Aorta (tissue), 5 donors: ENCODE measurements around the gene BAAT. TPM values are rescaled to one million over a fixed set of nuclear protein-coding genes. Genes with fewer than 3 reads are reported as not detected.

Source experiments
- ATAC-seq: fragments of 200-7000 bp; cut with Tn5 transposase; one replicate; pipeline ENCODE4 v1.9.1; 2022; ENCODE audit warnings: moderate library complexity; ENCODE audit not compliant: low FRiP score
- DNase-seq, 2 donors: peaks; one replicate each; pipeline ENCODE4 v3.0.0-alpha.2; 2020
- H3K27ac ChIP-seq, 2 donors: one replicate each; pipeline ENCODE4 v1.5.1; 2013; ENCODE audit warnings: low read length in 2 of 2, mild to moderate bottlenecking in 2 of 2, moderate library complexity in 2 of 2, control low read depth in 1 of 2, inconsistent platforms in 1 of 2, low read depth in 1 of 2
- H3K27me3 ChIP-seq, 2 donors: one replicate each; pipeline ENCODE4 v1.6.1; 2013; ENCODE audit warnings: control low read depth in 1 of 2, low read length in 1 of 2, mild to moderate bottlenecking in 1 of 2, moderate library complexity in 1 of 2; ENCODE audit not compliant: insufficient read depth in 2 of 2, control insufficient read depth in 1 of 2
- H3K36me3 ChIP-seq, 2 donors: one replicate each; pipeline ENCODE4 v1.6.1; 2013; ENCODE audit warnings: control low read depth in 1 of 2, low read length in 1 of 2, mild to moderate bottlenecking in 1 of 2; ENCODE audit not compliant: insufficient read depth in 2 of 2, control insufficient read depth in 1 of 2
- H3K4me1 ChIP-seq, 2 donors: one replicate each; pipeline ENCODE4 v1.6.1; 2013; ENCODE audit warnings: low read length in 2 of 2, control low read depth in 1 of 2, mild to moderate bottlenecking in 1 of 2, moderate library complexity in 1 of 2; ENCODE audit not compliant: insufficient read depth in 2 of 2, control insufficient read depth in 1 of 2
- H3K4me3 ChIP-seq, 2 donors: one replicate each; pipeline ENCODE4 v1.5.1; 2013; ENCODE audit warnings: low read length in 2 of 2, control low read depth in 1 of 2, mild to moderate bottlenecking in 1 of 2
- H3K9me3 ChIP-seq: one replicate; pipeline ENCODE4 v1.6.1; 2013; ENCODE audit warnings: mild to moderate bottlenecking, low read length; ENCODE audit not compliant: control insufficient read depth
- WGBS, 2 donors: extraction: QIAGEN DNeasy Blood & Tissue Kit; methylation state at CpG; one replicate each; pipeline ENCODE4 v1.1.7; 2013; 5-methylcytosine and 5-hydroxymethylcytosine counted together
- intact Hi-C, 2 donors: fragments of 100-400 bp; cut with DNase I; formaldehyde crosslinking; loops; one replicate each; pipeline versions ENCODE4 v1.14.2 to v1.15.0; 2022
- polyA plus RNA-seq, 2 donors: library from polyadenylated mRNA; stranded (reverse); fragments of 200-250 nt; gene quantifications; one replicate each; pipeline ENCODE4 v1.2.3, GENCODE V29; 2013
- total RNA-seq, 2 donors: library from RNA; stranded (reverse); fragmentation: NEBNext Ultra II Directional; extraction: Animal tissue kit (Norgen Biotek cat#: 25700); gene quantifications; one replicate each; pipeline ENCODE4 v1.2.1, GENCODE V29; 2021
- donor health status: healthy with polysubstance abuse.
- donor health status: Bipolar disorder and iron deficiency.
- donor health status: DM: no; HTN: no; CAD: no.
- donor health status: DM: no; HTN: no; CAD: no.
- donor health status: DM: yes; HTN: yes; CAD: no.

The BAAT gene
- total and polyA plus RNA-seq, 4 donors: not detected

- Histone ChIP-seq H3K36me3 (no peaks in the 10 kb centered on the region), H3K4me1 (no peaks in the 10 kb centered on the region), H3K9me3 (no peaks in the 10 kb centered on the region), H3K4me3 (no peak overlapping the region), H3K27ac (no peak overlapping the region), H3K27me3 (no peaks in the 10 kb centered on the region)
- DNase-seq: no peak
- 65 to 70% methylated on average over 1 of the region's 1 CpG for WGBS, 2 donors
- ATAC-seq: no peak
- intact Hi-C loops: no loop called here
These were observed 25.1 kb downstream of the BAAT start for GRCh38 chr9:101359679-101360078.

DNA sequence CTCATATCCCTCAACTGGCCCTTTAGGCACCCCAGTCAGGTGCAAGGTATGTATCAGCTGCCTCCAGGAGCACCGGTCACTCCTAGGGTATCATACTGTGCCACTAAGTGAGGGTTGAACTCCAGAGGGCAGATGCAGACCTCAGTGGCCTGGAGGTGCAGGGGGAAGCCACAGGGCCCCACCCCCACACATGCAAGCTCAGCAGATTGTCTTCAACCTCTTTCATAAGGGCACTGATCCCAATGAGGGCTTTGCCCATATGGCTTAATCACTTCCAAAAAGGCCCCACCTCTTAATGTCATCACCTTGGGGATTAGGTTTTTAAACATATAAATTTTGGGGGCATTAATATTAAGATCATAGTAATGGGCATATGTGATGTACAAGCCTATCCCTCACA, 28.2 kb downstream of the BAAT start:
- WGBS, 2 donors: 46 to 56% methylated on average over 1 of the region's 1 CpG
- H3K27me3 ChIP-seq: peaks cover 0 to 3% of the 10 kb centered on the region in 2 donors
- H3K4me3 ChIP-seq: no peak overlapping the region
- no peaks in the 10 kb centered on the region for H3K36me3 ChIP-seq
- H3K4me1 ChIP-seq: no peaks in the 10 kb centered on the region
- H3K9me3 ChIP-seq: no peaks in the 10 kb centered on the region
- H3K27ac ChIP-seq: no peak overlapping the region
- DNase-seq (no peak), ATAC-seq (no peak)
- intact Hi-C loops: no loop called here

GRCh38 chr9:101354765-101355708, 29.8 kb downstream of the BAAT start:
- Histone ChIP-seq H3K4me3 (no peak overlapping the region), H3K4me1 (no peaks in the 10 kb centered on the region), H3K9me3 (no peaks in the 10 kb centered on the region), H3K36me3 (no peaks in the 10 kb centered on the region), H3K27ac (no peak overlapping the region), H3K27me3 (peaks cover 0 to 3% of the 10 kb centered on the region in 2 donors)
- DNase-seq (no peak), ATAC-seq (no peak)
- intact Hi-C loops: no loop called here
- WGBS, 2 donors: 73 to 81% methylated on average over 7 of the region's 7 CpGs

DNA sequence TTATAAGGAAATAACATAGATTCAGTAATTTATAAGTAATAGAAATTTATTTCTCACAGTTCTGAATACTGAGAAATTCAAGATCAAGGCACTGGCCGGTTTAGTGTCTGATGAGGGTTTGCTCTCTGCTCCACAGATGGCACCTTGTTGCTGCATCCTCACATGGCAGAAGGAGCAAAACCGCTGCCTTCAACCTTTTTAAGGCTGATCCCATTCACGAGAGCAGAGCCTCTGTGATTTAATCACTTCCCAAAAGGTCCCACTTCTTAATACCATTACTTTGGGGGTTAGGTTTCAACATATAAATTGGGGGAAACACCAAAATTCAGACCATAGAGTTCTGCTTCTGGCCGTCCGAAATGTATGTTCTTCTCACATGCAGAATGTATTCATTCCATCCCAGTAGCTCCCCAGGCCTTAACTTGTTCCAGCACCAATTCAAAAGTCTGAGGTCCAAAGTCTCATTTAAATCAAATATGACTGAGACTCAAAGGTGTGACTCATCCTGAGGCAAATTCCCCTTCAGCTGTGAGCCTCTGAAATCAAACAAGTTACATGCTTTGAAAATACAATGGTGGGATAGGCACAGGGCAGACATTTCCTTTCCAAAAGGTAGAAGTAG, 30.6 kb downstream of the BAAT start:
- intact Hi-C loops: no loop called here
- WGBS, 2 donors: 78 to 83% methylated on average over 5 of the region's 5 CpGs

GRCh38 chr9:101353683-101354082, 31.1 kb downstream of the BAAT start:
- 84 to 85% methylated on average over 2 of the region's 2 CpGs for WGBS, 2 donors

More for the DNA sequence above, 30.6 kb downstream of the BAAT start:
- H3K27me3 ChIP-seq: peaks cover 0 to 3% of the 10 kb centered on the region in 2 donors
- H3K9me3 ChIP-seq: no peaks in the 10 kb centered on the region
- no peak overlapping the region for H3K4me3 ChIP-seq
- H3K4me1 ChIP-seq: no peaks in the 10 kb centered on the region
- no peak overlapping the region for H3K27ac ChIP-seq
- no peak for ATAC-seq
- H3K36me3 ChIP-seq: no peaks in the 10 kb centered on the region
- no peak for DNase-seq

DNA sequence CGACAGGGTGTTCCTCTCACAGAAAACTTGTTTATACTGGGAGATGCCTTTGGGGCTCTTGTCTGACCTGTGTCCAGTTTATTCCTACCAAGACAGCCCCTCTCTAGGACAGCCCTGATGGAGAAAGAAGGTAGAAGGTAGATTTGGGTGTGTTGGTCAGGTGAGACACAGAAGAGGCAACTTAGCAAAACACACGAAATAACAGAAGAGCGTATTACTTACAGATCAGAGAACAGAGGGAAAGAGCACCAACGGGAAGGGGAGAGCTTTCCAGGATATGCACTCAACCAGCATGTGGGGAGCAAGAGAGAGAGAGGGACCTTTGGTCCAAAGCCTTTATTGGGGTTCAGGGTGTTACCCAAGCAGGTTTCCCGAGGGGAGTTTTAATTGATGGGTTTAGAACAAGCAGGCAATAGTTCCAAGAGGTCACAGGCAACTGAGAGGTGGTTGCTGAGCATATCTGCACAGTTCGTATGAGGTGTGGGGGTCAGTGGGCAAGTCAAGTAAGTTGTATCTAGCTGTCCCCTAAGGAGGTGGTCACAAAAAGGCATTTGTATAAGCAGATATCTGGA, 31.8 kb downstream of the BAAT start:
- Histone ChIP-seq H3K9me3 (no peaks in the 10 kb centered on the region), H3K36me3 (no peaks in the 10 kb centered on the region), H3K27ac (no peak overlapping the region), H3K4me3 (no peak overlapping the region), H3K4me1 (no peaks in the 10 kb centered on the region), H3K27me3 (peaks cover 0 to 3% of the 10 kb centered on the region in 2 donors)
- ATAC-seq (no peak), DNase-seq (no peak)
- intact Hi-C loops: no loop called here
- WGBS, 2 donors: 77 to 81% methylated on average over 6 of the region's 6 CpGs

More at GRCh38 chr9:101353683-101354082, 31.1 kb downstream of the BAAT start:
- Histone ChIP-seq H3K27me3 (peaks cover 0 to 3% of the 10 kb centered on the region in 2 donors), H3K27ac (no peak overlapping the region), H3K9me3 (no peaks in the 10 kb centered on the region), H3K4me3 (no peak overlapping the region), H3K36me3 (no peaks in the 10 kb centered on the region), H3K4me1 (no peaks in the 10 kb centered on the region)
- ATAC-seq (no peak), DNase-seq (no peak)
- intact Hi-C loops: no loop called here

GRCh38 chr9:101350285-101350684, 34.5 kb downstream of the BAAT start:
- Histone ChIP-seq H3K27me3 (peaks cover 0 to 3% of the 10 kb centered on the region in 2 donors), H3K9me3 (no peaks in the 10 kb centered on the region), H3K36me3 (no peaks in the 10 kb centered on the region), H3K4me3 (no peak overlapping the region), H3K27ac (no peak overlapping the region), H3K4me1 (no peaks in the 10 kb centered on the region)
- WGBS, 2 donors: 71 to 79% methylated on average over 1 of the region's 1 CpG
- no peak for DNase-seq
- no peak for ATAC-seq
- intact Hi-C loops: no loop called here

DNA sequence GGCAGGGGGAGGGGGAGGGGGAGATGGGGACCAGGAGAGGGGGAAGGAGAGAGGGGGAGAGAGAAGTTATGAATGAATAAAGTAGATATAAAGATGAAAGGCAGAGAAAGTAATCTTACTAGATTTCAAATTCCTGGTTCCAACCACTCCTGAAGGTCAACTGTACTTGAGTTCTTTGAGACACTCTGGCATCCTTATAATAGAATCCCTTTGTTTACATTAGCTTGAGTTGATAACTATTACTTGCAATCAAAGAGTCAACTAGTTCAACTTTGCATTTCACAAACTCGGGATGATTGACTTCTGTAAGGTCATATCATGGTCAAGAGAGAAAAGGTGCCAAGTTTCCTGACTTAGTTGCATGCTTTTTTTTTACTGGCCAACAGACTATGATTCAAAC, 42.2 kb downstream of the BAAT start:
- Histone ChIP-seq H3K36me3 (no peaks in the 10 kb centered on the region), H3K4me1 (no peaks in the 10 kb centered on the region), H3K27me3 (no peaks in the 10 kb centered on the region), H3K9me3 (no peaks in the 10 kb centered on the region), H3K4me3 (no peak overlapping the region), H3K27ac (no peak overlapping the region)
- DNase-seq (no peak), ATAC-seq (no peak)
- 32 to 38% methylated on average over 1 of the region's 1 CpG for WGBS, 2 donors
- intact Hi-C loops: no loop called here
